Activated T-cell treated with anti-CD3 and anti-CD28 coated beads for 48 hours (primary cell): ENCODE results near the gene CANT1.
"Not testable (repeated sequence)": the region's sequence is repeated elsewhere in the genome, so short reads cannot be mapped to it uniquely, and the experiment has no call there.

Source experiments
- DNase-seq: peaks from one replicate; pipeline ENCODE4 v3.0.0-alpha.2; 2020; ENCODE audit warnings: low read depth

Gene CANT1

GRCh38 chr17:78958641-78959127, 50.9 kb downstream of the CANT1 start:
- DNase-seq: no peak

DNA sequence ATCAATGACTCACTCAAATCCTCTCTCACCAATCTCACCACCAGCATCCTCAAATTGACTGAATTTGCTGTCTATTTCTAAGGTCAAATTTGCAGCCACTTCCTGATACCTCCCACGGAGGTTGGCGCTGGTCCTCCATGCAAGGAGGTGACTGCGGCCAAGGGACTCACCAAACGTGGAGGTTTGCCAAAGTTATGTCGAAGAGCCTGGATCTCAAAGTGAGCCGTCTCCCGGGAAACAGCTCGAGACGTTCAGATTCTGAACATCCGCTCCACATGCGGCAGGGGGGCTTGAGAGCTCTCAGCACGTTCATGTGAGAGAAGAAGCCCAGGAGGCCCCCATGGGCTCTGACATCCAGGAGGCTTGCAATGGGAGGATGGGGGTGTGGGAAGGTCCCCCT, 52.4 kb downstream of the CANT1 start:
- DNase-seq: no peak

GRCh38 chr17:78956254-78956653, 53.3 kb downstream of the CANT1 start:
- no peak for DNase-seq

DNA sequence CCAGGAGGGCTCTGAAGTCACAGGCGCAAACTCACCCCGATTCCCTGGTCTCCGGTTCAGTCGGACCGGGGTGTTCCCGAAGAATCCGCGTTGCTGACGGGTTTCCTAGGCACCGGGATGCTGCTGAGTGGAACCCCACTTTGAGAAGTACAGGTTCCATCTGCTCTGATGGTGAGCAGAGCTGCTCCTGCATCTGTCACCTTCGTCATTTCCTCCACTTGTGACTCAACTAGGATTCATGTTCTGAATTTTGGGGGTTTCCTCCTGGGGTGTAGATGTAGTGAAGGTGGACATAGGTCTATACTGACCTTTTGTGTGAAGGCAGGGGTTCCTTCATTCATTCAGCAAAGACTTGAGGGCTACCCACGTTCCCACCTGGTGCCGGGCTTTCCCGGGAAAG, 54.9 kb downstream of the CANT1 start:
- no peak for DNase-seq

- no peak for DNase-seq
These were observed 55.9 kb downstream of the CANT1 start for GRCh38 chr17:78953356-78954350.

- DNase-seq: no peak
These were observed 56.9 kb downstream of the CANT1 start for GRCh38 chr17:78952706-78953105.

- no peak for DNase-seq
These were observed 57.5 kb downstream of the CANT1 start for GRCh38 chr17:78951967-78952551.

- DNase-seq: no peak
These were observed 58.7 kb downstream of the CANT1 start for GRCh38 chr17:78950870-78951269.

GRCh38 chr17:78947235-78948149, 62.1 kb downstream of the CANT1 start:
- no peak for DNase-seq

- no peak for DNase-seq
These were observed 62.9 kb downstream of the CANT1 start for GRCh38 chr17:78946631-78947030.

GRCh38 chr17:78946131-78946530, 63.4 kb downstream of the CANT1 start:
- DNase-seq: no peak

GRCh38 chr17:78945455-78945854, 64.1 kb downstream of the CANT1 start:
- DNase-seq: not testable (repeated sequence)

DNA sequence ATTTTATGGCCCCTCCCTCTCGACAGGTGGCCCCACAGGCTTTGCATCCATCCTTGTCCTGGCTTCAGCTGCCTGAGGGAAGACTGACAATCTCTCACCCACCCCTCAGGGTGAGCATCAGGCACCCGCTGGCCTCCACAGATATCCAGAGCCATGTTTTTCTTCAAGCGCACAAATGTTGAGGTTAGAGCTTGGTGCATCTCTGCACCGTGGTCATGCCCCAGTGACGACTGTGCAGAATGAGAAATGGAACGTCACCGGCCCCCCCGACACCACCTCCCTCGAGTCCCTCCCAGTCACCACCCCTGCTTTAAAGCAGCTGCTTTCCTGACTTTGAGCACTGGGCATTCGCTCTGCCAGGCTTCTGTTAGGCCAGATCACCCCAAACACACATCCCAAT, 64.6 kb downstream of the CANT1 start:
- no peak for DNase-seq

- no peak for DNase-seq
These were observed 65.5 kb downstream of the CANT1 start for GRCh38 chr17:78944026-78944425.
